CD14-positive monocyte (primary cell): ENCODE data around the gene NRROS. TPM values are rescaled to one million over a fixed set of nuclear protein-coding genes. Genes with fewer than 3 reads are reported as not detected.

Source experiments
- DNase-seq, 3 donors: peaks; one replicate each; pipeline ENCODE4 v3.0.0-alpha.2; 2011 to 2022
- H2AFZ ChIP-seq: 2 replicates; pipeline ENCODE4 v1.6.0; 2012; ENCODE audit warnings: mild to moderate bottlenecking, low read depth, low read length, inconsistent platforms; ENCODE audit not compliant: insufficient read depth, poor library complexity, severe bottlenecking
- H3K27ac ChIP-seq, 2 donors: 1 replicate in 1 of 2; 2 replicates in 1 of 2; pipeline ENCODE4 v1.5.1; 2012 to 2013; ENCODE audit warnings: low read length in 2 of 2, control low read depth in 1 of 2, inconsistent platforms in 1 of 2, low read depth in 1 of 2, mild to moderate bottlenecking in 1 of 2
- H3K27me3 ChIP-seq, 2 donors: one replicate each; pipeline versions ENCODE4 v1.6.0 to v1.6.1; 2011 to 2013; ENCODE audit warnings: low read length in 2 of 2; ENCODE audit not compliant: control insufficient read depth in 2 of 2, insufficient read depth in 2 of 2
- H3K36me3 ChIP-seq, 2 donors: replicated peaks in 1 of 2; 1 replicate in 1 of 2; 2 replicates in 1 of 2; pipeline versions ENCODE4 v1.5.1 to v1.6.1; 2012 to 2013; ENCODE audit warnings: low read length in 2 of 2, control low read depth in 1 of 2, inconsistent platforms in 1 of 2, mild to moderate bottlenecking in 1 of 2; ENCODE audit not compliant: insufficient read depth in 2 of 2, control insufficient read depth in 1 of 2
- H3K4me1 ChIP-seq, 2 donors: 1 replicate in 1 of 2; 2 replicates in 1 of 2; pipeline versions ENCODE4 v1.5.1 to v1.6.1; 2012 to 2013; ENCODE audit warnings: low read length in 2 of 2, control low read depth in 1 of 2, inconsistent platforms in 1 of 2, mild to moderate bottlenecking in 1 of 2, moderate library complexity in 1 of 2; ENCODE audit not compliant: insufficient read depth in 2 of 2, control insufficient read depth in 1 of 2
- H3K4me2 ChIP-seq: replicated peaks from 2 replicates; pipeline ENCODE3; 2012; ENCODE audit warnings: low read length, moderate library complexity, mild to moderate bottlenecking; ENCODE audit not compliant: poor library complexity, severe bottlenecking; ENCODE audit errors: extremely low read depth
- H3K4me3 ChIP-seq, 3 experiments: fragments of 200-600 bp in 1 of 3; sonication (generic) in 1 of 3; replicated peaks in 1 of 3; 1 replicate in 2 of 3; 2 replicates in 1 of 3; pipeline ENCODE4 v1.5.1; 2011 to 2013; ENCODE audit warnings: low read length in 3 of 3, mild to moderate bottlenecking in 3 of 3, control low read depth in 2 of 3, low read depth in 2 of 3, inconsistent platforms in 1 of 3, moderate library complexity in 1 of 3
- H3K79me2 ChIP-seq: 2 replicates; pipeline ENCODE4 v1.6.0; 2012; ENCODE audit warnings: mild to moderate bottlenecking, control low read depth, inconsistent platforms, low read length, moderate library complexity; ENCODE audit not compliant: insufficient read depth
- H3K9ac ChIP-seq: 2 replicates; pipeline ENCODE4 v1.6.0; 2017; ENCODE audit warnings: low read length, mild to moderate bottlenecking; ENCODE audit not compliant: insufficient read depth, poor library complexity, severe bottlenecking
- H3K9me3 ChIP-seq, 2 donors: replicated peaks in 1 of 2; 1 replicate in 1 of 2; 2 replicates in 1 of 2; pipeline versions ENCODE4 v1.5.1 to v1.6.1; 2012 to 2013; ENCODE audit warnings: low read length in 2 of 2, control low read depth in 1 of 2; ENCODE audit not compliant: control insufficient read depth in 1 of 2, insufficient read depth in 1 of 2
- H4K20me1 ChIP-seq: 2 replicates; pipeline ENCODE4 v1.6.0; 2012; ENCODE audit warnings: mild to moderate bottlenecking, low read length, control low read depth, moderate library complexity; ENCODE audit not compliant: insufficient read depth
- H3K27ac Mint-ChIP-seq, 7 donors: one replicate each; pipeline ENCODE4 v1.8.0; 2020; ENCODE audit warnings: mild to moderate bottlenecking in 7 of 7, mixed read lengths in 7 of 7, moderate library complexity in 6 of 7, inconsistent platforms in 2 of 7
- H3K27me3 Mint-ChIP-seq, 3 donors: one replicate each; pipeline ENCODE4 v1.8.0; 2021 to 2022; ENCODE audit warnings: low read depth in 3 of 3, mild to moderate bottlenecking in 3 of 3, mixed read lengths in 3 of 3, moderate library complexity in 3 of 3, inconsistent platforms in 1 of 3
- H3K36me3 Mint-ChIP-seq, 2 donors: one replicate each; pipeline ENCODE4 v1.8.0; 2020; ENCODE audit warnings: mixed read lengths in 2 of 2, inconsistent platforms in 1 of 2, mild to moderate bottlenecking in 1 of 2
- H3K4me1 Mint-ChIP-seq: one replicate; pipeline ENCODE4 v1.8.0; 2020; ENCODE audit warnings: mild to moderate bottlenecking, mixed read lengths
- H3K4me3 Mint-ChIP-seq, 2 donors: one replicate each; pipeline ENCODE4 v1.8.0; 2020; ENCODE audit warnings: mild to moderate bottlenecking in 2 of 2, mixed read lengths in 2 of 2, moderate library complexity in 1 of 2
- H3K9me3 Mint-ChIP-seq, 7 donors: one replicate each; pipeline ENCODE4 v1.8.0; 2020 to 2022; ENCODE audit warnings: mixed read lengths in 7 of 7, mild to moderate bottlenecking in 6 of 7, moderate library complexity in 6 of 7, inconsistent platforms in 2 of 7
- CTCF ChIP-seq: fragments of 200-600 bp; IDR thresholded peaks from one replicate; pipeline ENCODE4 v1.8.0; 2022; ENCODE audit warnings: antibody characterized with exemption, mild to moderate bottlenecking
- WGBS: methylation state at CpG from one replicate; pipeline ENCODE4 v1.1.5; 2013; ENCODE audit warnings: missing lambda C conversion rate; ENCODE audit not compliant: insufficient coverage; 5-methylcytosine and 5-hydroxymethylcytosine counted together
- intact Hi-C, 2 donors: fragments of 100-400 bp; cut with micrococcal nuclease; formaldehyde crosslinking; loops; one replicate each; pipeline versions ENCODE4 v1.15.0 to v1.15.1; 2023
- polyA plus RNA-seq, 3 donors: library from polyadenylated mRNA; depleted of rRNA in 1 of 3; unstranded in 2 of 3; stranded (reverse) in 1 of 3; fragments of 300-500 nt in 2 of 3; fragments of >200 nt in 1 of 3; fragmentation: Illumina TruSeq in 2 of 3; gene quantifications; 1 replicate in 2 of 3; 2 replicates in 1 of 3; pipeline ENCODE4 v1.2.3, GENCODE V29; 2012 to 2021

NRROS gene
- polyA plus RNA-seq, 3 donors, result 5.9 to 109 (median 7.5) TPM

DNA sequence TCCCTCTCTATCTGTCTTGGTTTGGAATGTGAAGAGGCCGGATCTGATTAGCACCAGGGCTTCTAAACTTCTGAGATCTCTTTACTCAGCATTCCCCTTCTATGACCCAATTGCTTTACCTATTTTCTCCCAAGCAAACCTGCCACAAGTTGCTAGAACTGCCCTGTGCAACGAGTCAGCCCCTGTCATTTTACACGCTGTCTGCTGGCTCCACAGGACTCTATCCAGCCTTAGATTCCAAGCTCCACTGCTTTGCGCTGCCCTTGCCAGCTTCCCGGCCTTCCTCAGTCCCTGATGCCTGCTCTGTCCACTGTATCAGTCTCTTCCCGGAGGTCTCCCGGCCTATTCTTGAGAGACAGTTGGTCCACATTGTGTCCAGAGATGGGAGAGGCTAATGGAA lies 60.3 kb downstream of the NRROS start:
- H3K27ac ChIP-seq, result peak overlapping the region in 1 of 2 donors; percentile 11
- H2AFZ ChIP-seq, result no peak overlapping the region
- peaks cover 0 to 3% (median 0%) of the 10 kb centered on the region in 7 donors for H3K9me3 Mint-ChIP-seq
- H3K9ac ChIP-seq, result no peak overlapping the region
- no peak for TF ChIP-seq CTCF
- H3K4me3 Mint-ChIP-seq, result no peak overlapping the region
- H3K4me1 ChIP-seq, result peaks cover 0 to 4% of the 10 kb centered on the region in 2 donors
- H3K27me3 Mint-ChIP-seq, result peaks cover 0 to 4% (median 0%) of the 10 kb centered on the region in 3 donors
- H3K4me1 Mint-ChIP-seq, result peaks cover 23% of the 10 kb centered on the region
- intact Hi-C loops, result loop anchor here in 1 of 2 donors (10.0 kb wide), 1 partner anchor 445 kb away; no protein-coding TSS in a partner anchor
- H3K27ac Mint-ChIP-seq, result peak overlapping the region in 1 of 7 donors; percentile 66
- no peak overlapping the region for H3K4me3 ChIP-seq
- H3K9me3 ChIP-seq, result no peaks in the 10 kb centered on the region
- no peaks in the 10 kb centered on the region for H3K27me3 ChIP-seq
- peaks cover 31% of the 10 kb centered on the region for H4K20me1 ChIP-seq
- peaks cover 12 to 32% of the 10 kb centered on the region in 2 donors for H3K36me3 ChIP-seq
- H3K4me2 ChIP-seq, result no peak overlapping the region
- peaks cover 28 to 49% of the 10 kb centered on the region in 2 donors for H3K36me3 Mint-ChIP-seq
- H3K79me2 ChIP-seq, result peaks cover 30% of the 10 kb centered on the region
- WGBS, result 91% methylated on average over 4 of the region's 7 CpGs
- no peak for DNase-seq

DNA sequence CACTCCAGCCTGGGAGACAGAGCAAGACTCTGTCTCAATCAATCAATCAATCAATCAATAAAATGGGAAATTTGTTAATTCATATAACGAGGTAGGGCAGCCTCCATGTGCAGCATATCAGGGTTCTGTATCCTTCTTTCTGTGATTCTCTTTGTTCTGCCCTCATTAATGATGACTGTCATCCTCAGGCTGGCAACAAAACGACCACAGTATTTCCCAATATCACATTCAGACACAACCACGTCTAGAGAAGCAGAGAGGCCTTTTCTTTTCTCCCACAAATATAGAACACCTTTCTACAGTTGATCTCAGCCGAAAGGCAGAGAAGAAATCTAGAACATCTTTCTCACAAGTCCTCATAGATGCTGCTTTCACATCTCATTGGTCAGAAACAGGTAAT lies 61.3 kb downstream of the NRROS start:
- peaks cover 22% of the 10 kb centered on the region for H3K79me2 ChIP-seq
- H2AFZ ChIP-seq, result no peak overlapping the region
- no peak for TF ChIP-seq CTCF
- Mint-ChIP-seq H3K4me3 (no peak overlapping the region), H3K4me1 (peaks cover 22% of the 10 kb centered on the region), H3K36me3 (peaks cover 31 to 56% of the 10 kb centered on the region in 2 donors), H3K27ac (peak overlapping the region in 1 of 7 donors; percentile 0), H3K9me3 (peaks cover 0 to 3% (median 0%) of the 10 kb centered on the region in 7 donors), H3K27me3 (peaks cover 0 to 2% (median 0%) of the 10 kb centered on the region in 3 donors)
- H4K20me1 ChIP-seq, result peaks cover 36% of the 10 kb centered on the region
- 20% methylated on average over 3 of the region's 4 CpGs for WGBS
- no peaks in the 10 kb centered on the region for H3K9me3 ChIP-seq
- H3K27me3 ChIP-seq, result no peaks in the 10 kb centered on the region
- intact Hi-C loops, result no loop called here
- peaks cover 15 to 38% of the 10 kb centered on the region in 2 donors for H3K36me3 ChIP-seq
- no peak overlapping the region for H3K4me2 ChIP-seq
- DNase-seq, result no peak
- no peak overlapping the region for H3K9ac ChIP-seq
- peaks cover 2 to 6% of the 10 kb centered on the region in 2 donors for H3K4me1 ChIP-seq
- H3K27ac ChIP-seq, result no peak overlapping the region
- H3K4me3 ChIP-seq, result no peak overlapping the region
